HepG2 (cell line): ENCODE data around the gene MICAL3. TPM values are rescaled to one million over a fixed set of nuclear protein-coding genes. Genes with fewer than 3 reads are reported as not detected.

ENCODE experiments used
- CEBPG ChIP-seq: IDR thresholded peaks from 2 replicates; pipeline ENCODE4 v1.6.1; 2016
- KDM3A ChIP-seq: IDR thresholded peaks from 2 replicates; pipeline ENCODE4 v1.6.1; 2018; ENCODE audit warnings: low read depth, missing compliant biosample characterization
- KLF9 ChIP-seq: IDR thresholded peaks from 2 replicates; pipeline ENCODE4 v1.6.1; 2016; ENCODE audit warnings: low read depth
- RAD51 ChIP-seq: fragments of 450-650 bp; IDR thresholded peaks from 2 replicates; pipeline ENCODE4 v1.6.1; 2016; ENCODE audit warnings: borderline replicate concordance
- RBAK ChIP-seq: sonication (generic); formaldehyde crosslinking; IDR thresholded peaks from 2 replicates; pipeline ENCODE4 v1.5.1; 2020; ENCODE audit warnings: mild to moderate bottlenecking, missing genetic modification reagents
- SNRNP70 ChIP-seq: fragments of 200-400 bp; formaldehyde crosslinking; IDR thresholded peaks from 2 replicates; pipeline ENCODE4 v1.6.1; 2017; ENCODE audit warnings: mild to moderate bottlenecking, low read depth, low read length, moderate library complexity
- TAF15 ChIP-seq: fragments of 200-400 bp; formaldehyde crosslinking; IDR thresholded peaks from one replicate; pipeline ENCODE4 v1.6.1; 2018; ENCODE audit warnings: mild to moderate bottlenecking, low read depth, low read length; ENCODE audit not compliant: poor library complexity, severe bottlenecking
- THYN1 ChIP-seq: sonication (generic); formaldehyde crosslinking; IDR thresholded peaks from 2 replicates; pipeline ENCODE4 v1.8.1; 2023; ENCODE audit warnings: low read depth, mild to moderate bottlenecking, moderate library complexity, missing genetic modification reagents, borderline replicate concordance
- ZBTB1 ChIP-seq: sonication (generic); formaldehyde crosslinking; IDR thresholded peaks from 2 replicates; pipeline ENCODE4 v1.4.0; 2020; ENCODE audit warnings: missing genetic modification reagents, borderline replicate concordance
- ZNF441 ChIP-seq: sonication (generic); formaldehyde crosslinking; IDR thresholded peaks from 2 replicates; pipeline ENCODE4 v1.7.0; 2021; ENCODE audit warnings: missing genetic modification reagents, borderline replicate concordance
- ZNF564 ChIP-seq: sonication (generic); formaldehyde crosslinking; IDR thresholded peaks from 2 replicates; pipeline ENCODE4 v1.8.1; 2023; ENCODE audit warnings: mild to moderate bottlenecking, missing genetic modification reagents
- ZNF570 ChIP-seq: sonication (generic); formaldehyde crosslinking; IDR thresholded peaks from 2 replicates; pipeline ENCODE4 v1.4.0; 2020; ENCODE audit warnings: mild to moderate bottlenecking, missing genetic modification reagents, borderline replicate concordance
- ZNF572 ChIP-seq: sonication (generic); formaldehyde crosslinking; IDR thresholded peaks from 2 replicates; pipeline ENCODE4 v1.5.1; 2020; ENCODE audit warnings: mild to moderate bottlenecking, missing genetic modification reagents
- ZNF7 ChIP-seq: IDR thresholded peaks from 2 replicates; pipeline ENCODE4 v1.6.1; 2016; ENCODE audit warnings: missing biosample characterization, missing genetic modification reagents
- polyA plus RNA-seq, 8 experiments: library from polyadenylated mRNA; depleted of rRNA in 3 of 8; stranded (reverse) in 7 of 8; unstranded in 1 of 8; fragments of >200 nt; fragmentation: Illumina TruSeq in 4 of 8; extraction: Trizol in 4 of 8; gene quantifications; 2 replicates each; pipeline versions ENCODE4 v1.2.1 to v1.2.3, GENCODE V29; 2011 to 2016; ENCODE audit warnings: low read depth in 4 of 8, missing spikeins in 1 of 8, mixed read lengths in 1 of 8; ENCODE audit not compliant: insufficient read depth in 1 of 8
- total RNA-seq, 5 experiments: library from RNA; depleted of rRNA; stranded (reverse); fragments of >200 nt; fragmentation: Illumina TruSeq; extraction: Trizol; gene quantifications; 2 replicates each; pipeline ENCODE4 v1.2.3, GENCODE V29; 2016; ENCODE audit warnings: low read depth in 1 of 5
- TF ChIP-seq, protein P1 (sequence below): sonication (generic); formaldehyde crosslinking; IDR thresholded peaks from 2 replicates; pipeline ENCODE4 v1.5.0; 2020; ENCODE audit warnings: mild to moderate bottlenecking, missing genetic modification reagents, moderate library complexity
- TF ChIP-seq, protein P2 (sequence below): sonication (generic); formaldehyde crosslinking; IDR thresholded peaks from 2 replicates; pipeline ENCODE4 v1.4.0; 2020; ENCODE audit warnings: missing genetic modification reagents, low read depth, mild to moderate bottlenecking, borderline replicate concordance
- TF ChIP-seq, protein P3 (sequence below): IDR thresholded peaks from 2 replicates; pipeline ENCODE4 v1.6.1; 2012; ENCODE audit warnings: low read length, improper control_type of control experiment
- TF ChIP-seq, protein P4 (sequence below): sonication (generic); formaldehyde crosslinking; IDR thresholded peaks from 2 replicates; pipeline ENCODE4 v1.5.0; 2020; ENCODE audit warnings: mild to moderate bottlenecking, missing genetic modification reagents, borderline replicate concordance
- TF ChIP-seq, protein P5 (sequence below): sonication (generic); formaldehyde crosslinking; IDR thresholded peaks from 2 replicates; pipeline ENCODE4 v1.4.0; 2020; ENCODE audit warnings: missing genetic modification reagents

MICAL3 gene
- total and polyA plus RNA-seq, 2 of the 13 experiments (the other 11 are each of a cell fraction or from before 2014, with no cell fraction given), result 5.3 to 12.5 TPM

DNA sequence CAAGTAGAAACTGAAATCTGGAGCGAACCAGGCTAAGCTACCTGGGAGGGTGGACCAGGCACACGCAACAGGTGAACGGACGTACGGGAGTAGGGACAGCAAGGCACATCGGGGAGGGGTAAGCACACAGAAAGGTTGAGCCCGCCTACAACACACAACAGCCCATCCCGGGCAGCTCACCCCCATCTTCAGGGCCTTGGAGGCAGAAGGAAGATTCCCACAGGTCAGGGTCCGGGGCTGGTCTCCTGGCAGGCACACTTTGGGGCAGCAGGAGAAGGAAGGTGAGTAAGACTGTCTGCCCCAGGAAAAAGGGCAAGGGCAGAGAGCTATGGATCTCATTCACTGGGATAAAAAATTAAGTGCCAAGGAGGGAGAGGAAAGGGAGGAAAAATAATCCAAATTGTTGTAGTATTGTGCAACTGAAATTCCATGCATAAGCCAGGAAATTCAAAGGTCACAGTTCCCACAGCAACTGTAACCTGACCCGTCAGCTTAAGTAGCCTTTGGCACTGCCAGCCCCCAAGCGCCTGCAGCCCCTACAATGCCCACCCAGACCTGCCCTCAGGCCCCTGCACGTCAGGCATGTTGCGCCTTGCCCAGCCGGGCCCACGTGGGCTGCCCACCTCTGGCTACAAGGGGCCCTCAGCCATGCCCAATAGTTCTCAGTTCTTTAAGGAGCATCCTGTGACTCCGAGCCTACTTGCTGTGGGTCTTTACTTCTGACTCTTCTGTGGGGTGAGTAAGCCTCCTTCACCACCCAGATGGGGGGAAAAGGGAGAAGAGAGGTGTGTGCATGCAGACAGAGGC lies 51.8 kb downstream of the MICAL3 start (continued):
- TF ChIP-seq, protein P1, sequence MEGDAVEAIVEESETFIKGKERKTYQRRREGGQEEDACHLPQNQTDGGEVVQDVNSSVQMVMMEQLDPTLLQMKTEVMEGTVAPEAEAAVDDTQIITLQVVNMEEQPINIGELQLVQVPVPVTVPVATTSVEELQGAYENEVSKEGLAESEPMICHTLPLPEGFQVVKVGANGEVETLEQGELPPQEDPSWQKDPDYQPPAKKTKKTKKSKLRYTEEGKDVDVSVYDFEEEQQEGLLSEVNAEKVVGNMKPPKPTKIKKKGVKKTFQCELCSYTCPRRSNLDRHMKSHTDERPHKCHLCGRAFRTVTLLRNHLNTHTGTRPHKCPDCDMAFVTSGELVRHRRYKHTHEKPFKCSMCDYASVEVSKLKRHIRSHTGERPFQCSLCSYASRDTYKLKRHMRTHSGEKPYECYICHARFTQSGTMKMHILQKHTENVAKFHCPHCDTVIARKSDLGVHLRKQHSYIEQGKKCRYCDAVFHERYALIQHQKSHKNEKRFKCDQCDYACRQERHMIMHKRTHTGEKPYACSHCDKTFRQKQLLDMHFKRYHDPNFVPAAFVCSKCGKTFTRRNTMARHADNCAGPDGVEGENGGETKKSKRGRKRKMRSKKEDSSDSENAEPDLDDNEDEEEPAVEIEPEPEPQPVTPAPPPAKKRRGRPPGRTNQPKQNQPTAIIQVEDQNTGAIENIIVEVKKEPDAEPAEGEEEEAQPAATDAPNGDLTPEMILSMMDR (CRISPR knock-in tag), result no peak
- TF ChIP-seq KDM3A (CRISPR knock-in tag) (no peak), THYN1 (CRISPR knock-in tag) (no peak), ZNF441 (no peak), RAD51 (no peak), ZNF564 (CRISPR knock-in tag) (peak; percentile 37; the same call in 1 of the 2 replicates), ZNF7 (CRISPR knock-in tag) (no peak), CEBPG (CRISPR knock-in tag) (peak; percentile 96), TAF15 (no peak), RBAK (CRISPR knock-in tag) (no peak), SNRNP70 (no peak), KLF9 (CRISPR knock-in tag) (no peak), ZBTB1 (no peak), ZNF570 (CRISPR knock-in tag) (no peak), ZNF572 (peak; percentile 47; the same call in 1 of the 2 replicates)
- TF ChIP-seq, protein P2, sequence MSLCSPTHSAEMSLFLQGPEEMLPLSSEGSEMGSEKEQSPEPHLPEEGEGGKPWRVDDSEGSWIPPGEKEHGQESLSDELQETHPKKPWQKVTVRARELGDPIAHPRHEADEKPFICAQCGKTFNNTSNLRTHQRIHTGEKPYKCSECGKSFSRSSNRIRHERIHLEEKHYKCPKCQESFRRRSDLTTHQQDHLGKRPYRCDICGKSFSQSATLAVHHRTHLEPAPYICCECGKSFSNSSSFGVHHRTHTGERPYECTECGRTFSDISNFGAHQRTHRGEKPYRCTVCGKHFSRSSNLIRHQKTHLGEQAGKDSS (CRISPR knock-in tag), result no peak
- TF ChIP-seq, protein P3, sequence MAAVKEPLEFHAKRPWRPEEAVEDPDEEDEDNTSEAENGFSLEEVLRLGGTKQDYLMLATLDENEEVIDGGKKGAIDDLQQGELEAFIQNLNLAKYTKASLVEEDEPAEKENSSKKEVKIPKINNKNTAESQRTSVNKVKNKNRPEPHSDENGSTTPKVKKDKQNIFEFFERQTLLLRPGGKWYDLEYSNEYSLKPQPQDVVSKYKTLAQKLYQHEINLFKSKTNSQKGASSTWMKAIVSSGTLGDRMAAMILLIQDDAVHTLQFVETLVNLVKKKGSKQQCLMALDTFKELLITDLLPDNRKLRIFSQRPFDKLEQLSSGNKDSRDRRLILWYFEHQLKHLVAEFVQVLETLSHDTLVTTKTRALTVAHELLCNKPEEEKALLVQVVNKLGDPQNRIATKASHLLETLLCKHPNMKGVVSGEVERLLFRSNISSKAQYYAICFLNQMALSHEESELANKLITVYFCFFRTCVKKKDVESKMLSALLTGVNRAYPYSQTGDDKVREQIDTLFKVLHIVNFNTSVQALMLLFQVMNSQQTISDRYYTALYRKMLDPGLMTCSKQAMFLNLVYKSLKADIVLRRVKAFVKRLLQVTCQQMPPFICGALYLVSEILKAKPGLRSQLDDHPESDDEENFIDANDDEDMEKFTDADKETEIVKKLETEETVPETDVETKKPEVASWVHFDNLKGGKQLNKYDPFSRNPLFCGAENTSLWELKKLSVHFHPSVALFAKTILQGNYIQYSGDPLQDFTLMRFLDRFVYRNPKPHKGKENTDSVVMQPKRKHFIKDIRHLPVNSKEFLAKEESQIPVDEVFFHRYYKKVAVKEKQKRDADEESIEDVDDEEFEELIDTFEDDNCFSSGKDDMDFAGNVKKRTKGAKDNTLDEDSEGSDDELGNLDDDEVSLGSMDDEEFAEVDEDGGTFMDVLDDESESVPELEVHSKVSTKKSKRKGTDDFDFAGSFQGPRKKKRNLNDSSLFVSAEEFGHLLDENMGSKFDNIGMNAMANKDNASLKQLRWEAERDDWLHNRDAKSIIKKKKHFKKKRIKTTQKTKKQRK, result no peak
- TF ChIP-seq, protein P4, sequence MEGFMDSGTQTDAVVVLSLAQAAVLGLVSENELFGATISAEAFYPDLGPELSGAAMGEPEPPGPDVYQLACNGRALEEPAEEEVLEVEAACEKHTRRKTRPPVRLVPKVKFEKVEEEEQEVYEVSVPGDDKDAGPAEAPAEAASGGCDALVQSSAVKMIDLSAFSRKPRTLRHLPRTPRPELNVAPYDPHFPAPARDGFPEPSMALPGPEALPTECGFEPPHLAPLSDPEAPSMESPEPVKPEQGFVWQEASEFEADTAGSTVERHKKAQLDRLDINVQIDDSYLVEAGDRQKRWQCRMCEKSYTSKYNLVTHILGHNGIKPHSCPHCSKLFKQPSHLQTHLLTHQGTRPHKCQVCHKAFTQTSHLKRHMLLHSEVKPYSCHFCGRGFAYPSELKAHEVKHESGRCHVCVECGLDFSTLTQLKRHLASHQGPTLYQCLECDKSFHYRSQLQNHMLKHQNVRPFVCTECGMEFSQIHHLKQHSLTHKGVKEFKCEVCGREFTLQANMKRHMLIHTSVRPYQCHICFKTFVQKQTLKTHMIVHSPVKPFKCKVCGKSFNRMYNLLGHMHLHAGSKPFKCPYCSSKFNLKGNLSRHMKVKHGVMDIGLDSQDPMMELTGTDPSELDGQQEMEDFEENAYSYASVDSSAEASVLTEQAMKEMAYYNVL, result 0 out of 2 replicates have a peak, but pooled peaks have one; percentile 37
- TF ChIP-seq, protein P5, sequence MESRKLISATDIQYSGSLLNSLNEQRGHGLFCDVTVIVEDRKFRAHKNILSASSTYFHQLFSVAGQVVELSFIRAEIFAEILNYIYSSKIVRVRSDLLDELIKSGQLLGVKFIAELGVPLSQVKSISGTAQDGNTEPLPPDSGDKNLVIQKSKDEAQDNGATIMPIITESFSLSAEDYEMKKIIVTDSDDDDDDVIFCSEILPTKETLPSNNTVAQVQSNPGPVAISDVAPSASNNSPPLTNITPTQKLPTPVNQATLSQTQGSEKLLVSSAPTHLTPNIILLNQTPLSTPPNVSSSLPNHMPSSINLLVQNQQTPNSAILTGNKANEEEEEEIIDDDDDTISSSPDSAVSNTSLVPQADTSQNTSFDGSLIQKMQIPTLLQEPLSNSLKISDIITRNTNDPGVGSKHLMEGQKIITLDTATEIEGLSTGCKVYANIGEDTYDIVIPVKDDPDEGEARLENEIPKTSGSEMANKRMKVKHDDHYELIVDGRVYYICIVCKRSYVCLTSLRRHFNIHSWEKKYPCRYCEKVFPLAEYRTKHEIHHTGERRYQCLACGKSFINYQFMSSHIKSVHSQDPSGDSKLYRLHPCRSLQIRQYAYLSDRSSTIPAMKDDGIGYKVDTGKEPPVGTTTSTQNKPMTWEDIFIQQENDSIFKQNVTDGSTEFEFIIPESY (CRISPR knock-in tag), result no peak
